Activated CD4-positive, alpha-beta T cell treated with anti-CD3 and anti-CD28 coated beads, Interleukin-2, Interleukin-6, amounts not matched to agents 100 ng/mL and 50 ng/mL, durations not matched to agents 16 hours and 8 hours (primary cell): Measurements from ENCODE around the gene HSPG2.
"Not testable (repeated sequence)": the region's sequence is repeated elsewhere in the genome, so short reads cannot be mapped to it uniquely, and the experiment has no call there.

Experiments used
- DNase-seq: peaks from one replicate; pipeline ENCODE4 v3.0.0-alpha.2; 2020

Gene HSPG2

DNA sequence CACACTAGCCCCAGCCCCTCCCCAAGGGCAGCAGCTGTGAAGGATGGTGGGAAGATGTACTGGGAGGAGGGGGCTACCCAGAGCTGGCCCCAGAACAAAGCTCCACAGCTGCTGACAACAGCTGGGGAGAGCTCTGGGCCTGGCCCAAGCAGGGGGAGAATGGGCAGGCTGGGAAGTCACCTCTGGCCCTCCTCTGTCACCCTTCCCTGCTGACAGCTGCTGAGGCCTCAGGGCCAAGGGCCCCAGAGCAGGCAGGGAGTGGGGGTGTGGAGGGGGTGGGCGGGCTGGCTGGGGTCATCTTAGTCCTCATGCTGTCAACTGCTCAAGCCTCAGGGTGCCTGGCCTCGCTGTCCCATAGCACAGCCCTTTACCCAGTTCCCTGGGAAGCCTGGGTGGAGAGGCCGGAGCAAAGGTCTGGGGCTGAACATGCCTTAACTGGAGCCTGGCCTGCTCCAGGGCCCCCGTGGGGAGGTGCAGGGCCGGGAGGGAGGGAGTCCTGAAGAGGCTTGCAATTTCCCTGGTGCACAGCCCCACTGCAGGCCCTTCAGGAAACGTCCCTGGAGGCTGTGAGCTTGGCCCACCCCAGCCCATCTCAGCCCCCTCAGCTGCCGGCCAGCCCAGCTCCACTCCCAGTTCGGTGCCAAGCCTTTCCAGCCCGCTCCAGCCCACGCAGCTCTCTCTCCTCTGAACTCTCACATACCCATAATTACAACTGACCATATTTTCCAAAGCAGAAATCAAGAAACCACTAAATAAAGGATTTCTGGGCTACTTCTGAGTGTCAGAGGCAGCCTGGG is 25.7 kb downstream of the HSPG2 start:
- no peak for DNase-seq

DNA sequence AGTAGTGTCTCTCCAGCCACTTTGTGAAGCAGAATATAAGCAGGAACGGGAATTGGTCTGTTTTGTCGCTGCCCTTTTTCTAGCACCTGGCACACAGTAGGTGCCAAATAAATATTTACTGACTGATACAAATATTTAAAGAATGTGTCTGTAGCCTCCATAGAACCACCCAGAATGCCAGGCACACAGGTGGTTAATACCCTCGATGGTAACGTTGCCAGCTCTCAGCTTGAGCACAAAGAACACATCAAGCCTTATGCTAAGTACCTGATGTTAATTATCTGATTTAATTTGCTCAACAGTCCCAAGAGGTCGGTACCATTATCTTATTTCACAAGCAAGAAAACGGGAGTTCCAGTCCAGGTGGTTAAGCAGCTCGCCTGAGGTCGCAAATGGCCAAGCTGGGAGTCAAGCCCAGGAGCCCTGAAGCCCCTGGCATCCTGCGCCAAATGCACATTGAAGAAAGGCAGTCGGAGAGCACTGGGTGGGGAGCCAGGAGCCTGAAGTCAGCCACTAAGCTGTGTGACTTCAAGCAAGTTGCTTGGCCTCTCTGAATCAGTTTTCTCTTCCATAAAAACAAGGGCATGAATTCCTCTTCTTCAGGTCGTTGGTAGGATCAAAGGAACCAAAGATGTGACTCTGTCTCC is 26.4 kb downstream of the HSPG2 start:
- no peak for DNase-seq

GRCh38 chr1:21909787-21910503 is 27.2 kb downstream of the HSPG2 start:
- DNase-seq, result no peak

GRCh38 chr1:21909286-21909759 is 27.8 kb downstream of the HSPG2 start:
- DNase-seq, result no peak

DNA sequence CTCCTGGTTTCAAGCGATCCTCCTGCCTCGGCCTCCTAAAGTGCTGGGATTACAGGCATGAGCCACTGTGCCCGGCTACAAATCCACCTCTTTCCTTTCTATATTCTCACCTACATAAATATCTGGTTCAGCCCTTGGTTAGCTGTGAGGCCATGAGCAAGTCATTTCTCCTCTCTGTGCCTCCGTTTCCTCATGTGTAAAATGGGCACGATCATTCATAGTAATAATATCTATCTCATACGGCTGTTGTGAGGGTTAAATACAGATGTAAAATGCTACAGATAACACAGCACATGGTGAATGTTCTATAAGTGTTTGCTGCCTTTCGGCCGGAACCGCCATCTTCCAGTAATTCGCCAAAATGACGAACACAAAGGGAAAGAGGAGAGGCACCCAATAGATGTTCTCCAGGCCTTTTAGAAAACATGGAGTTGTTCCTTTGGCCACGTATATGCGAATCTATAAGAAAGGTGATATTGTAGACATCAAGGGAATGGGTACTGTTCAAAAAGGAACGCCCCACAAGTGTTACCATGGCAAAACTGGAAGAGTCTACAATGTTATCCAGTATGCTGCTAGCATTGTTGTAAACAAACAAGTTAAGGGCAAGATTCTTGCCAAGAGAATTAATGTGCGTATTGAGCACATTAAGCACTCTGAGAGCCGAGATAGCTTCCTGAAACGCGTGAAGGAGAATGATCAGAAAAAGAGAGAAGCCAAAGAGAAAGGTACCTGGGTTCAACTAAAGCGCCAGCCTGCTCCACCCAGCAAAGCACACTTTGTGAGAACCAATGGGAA is 29.2 kb downstream of the HSPG2 start:
- DNase-seq, result not testable (repeated sequence)

GRCh38 chr1:21907079-21907418 is 30.1 kb downstream of the HSPG2 start:
- DNase-seq, result no peak

- no peak for DNase-seq
Observed at GRCh38 chr1:21906173-21907078, 30.7 kb downstream of the HSPG2 start.

- DNase-seq, result peak; percentile 18
Observed at GRCh38 chr1:21904704-21905520, 32.2 kb downstream of the HSPG2 start.

GRCh38 chr1:21904454-21904703 is 32.7 kb downstream of the HSPG2 start:
- no peak for DNase-seq

GRCh38 chr1:21903638-21904453 is 33.3 kb downstream of the HSPG2 start:
- DNase-seq, result no peak

- DNase-seq, result no peak
Observed at GRCh38 chr1:21902026-21903012, 34.8 kb downstream of the HSPG2 start.

- no peak for DNase-seq
Observed at GRCh38 chr1:21901473-21901847, 35.6 kb downstream of the HSPG2 start.

DNA sequence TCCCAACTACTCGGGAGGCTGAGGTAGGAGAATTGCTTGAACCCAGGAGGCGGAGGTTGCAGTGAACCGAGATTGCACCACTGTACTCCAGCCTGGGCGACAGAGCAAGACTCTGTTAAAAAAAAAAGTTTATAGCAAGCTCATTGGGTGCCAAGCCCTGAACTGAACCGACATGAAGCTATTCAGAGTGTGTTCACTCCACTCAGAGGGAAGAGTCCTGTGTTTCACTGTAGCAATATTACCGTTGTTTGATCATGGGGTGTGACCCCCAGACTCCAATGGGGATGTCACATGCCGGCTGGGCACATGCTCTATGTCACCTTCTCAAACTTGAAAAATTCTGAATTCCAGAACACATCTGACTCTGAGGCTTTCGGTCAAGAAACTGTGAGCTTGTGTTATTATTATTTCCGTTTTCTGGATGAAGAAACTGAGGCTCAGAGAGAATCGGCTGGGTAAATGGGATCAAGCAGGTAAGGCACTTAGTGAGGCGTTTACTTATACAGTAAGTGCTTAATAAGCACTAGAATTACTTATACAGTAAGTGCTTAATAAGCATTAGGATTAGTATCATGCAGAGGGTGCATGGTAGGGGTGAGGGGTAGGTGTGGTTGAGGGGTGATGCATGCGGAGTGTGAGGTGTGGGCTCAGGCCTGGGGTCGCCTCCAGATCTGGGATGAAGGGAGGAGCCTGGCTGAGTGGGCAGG is 36.2 kb downstream of the HSPG2 start:
- no peak for DNase-seq

- DNase-seq, result no peak
Observed at GRCh38 chr1:21899987-21900386, 37.1 kb downstream of the HSPG2 start.

DNA sequence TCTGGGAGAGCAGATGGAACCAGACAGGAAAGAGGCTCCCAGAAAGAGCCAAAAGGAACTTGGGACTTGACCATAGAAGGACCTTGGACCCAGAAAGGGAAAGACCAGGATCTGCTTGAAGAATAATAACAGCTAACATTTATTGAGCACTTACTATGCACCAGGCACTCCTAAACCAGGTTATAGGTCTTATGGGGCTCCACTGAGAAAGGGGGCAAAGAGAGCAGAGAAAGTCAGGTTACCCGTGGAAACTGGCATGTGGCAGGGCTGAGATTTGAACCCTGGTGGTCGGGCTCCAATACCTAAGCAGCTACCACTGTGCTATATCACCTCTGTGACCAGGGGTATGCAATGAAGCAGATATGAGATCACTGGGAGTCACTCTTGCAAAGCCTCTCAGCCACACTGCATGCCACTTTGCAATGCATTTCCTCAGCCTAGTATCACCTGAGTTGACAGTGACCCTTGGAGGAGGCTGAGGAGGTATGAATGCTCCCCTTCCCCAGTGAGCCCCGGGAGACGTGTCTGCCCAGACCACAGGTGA is 37.8 kb downstream of the HSPG2 start:
- no peak for DNase-seq

GRCh38 chr1:21898326-21899200 is 38.5 kb downstream of the HSPG2 start:
- no peak for DNase-seq

DNA sequence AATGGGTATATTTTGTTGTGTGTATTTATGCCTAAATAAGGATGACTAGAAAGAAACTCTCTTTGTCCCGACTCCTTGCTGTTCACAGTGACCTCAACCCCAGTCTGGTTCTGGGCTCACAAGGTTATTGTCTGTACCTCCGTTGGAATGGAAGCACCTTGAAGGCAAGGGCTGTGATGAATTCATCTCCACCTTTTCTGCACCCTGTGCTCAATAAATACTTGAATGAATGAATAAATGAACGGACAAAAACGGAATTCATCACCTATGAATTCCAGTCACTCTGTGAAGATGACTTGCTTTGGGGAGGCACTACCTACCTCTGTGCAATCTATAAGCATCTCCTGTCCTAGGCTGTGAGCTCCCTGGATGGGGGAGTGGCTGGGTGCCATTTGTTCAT is 39.3 kb downstream of the HSPG2 start:
- DNase-seq, result no peak
